Measurements from ENCODE around the gene SH3YL1. TPM values are rescaled to one million over a fixed set of nuclear protein-coding genes. Genes with fewer than 3 reads are reported as not detected.

The SH3YL1 gene
- total and polyA plus RNA-seq, 2 donors from 2014 or later = 57.3 to 111 TPM

- peaks cover 0 to 9% (median 7%) of the 10 kb centered on the region in 3 donors for H3K4me1 ChIP-seq (ENCODE audit: control insufficient read depth in 2 of 3, insufficient read depth in 2 of 3, low read depth in 1 of 3, low read length in 3 of 3)
- no peak overlapping the region for H3K9ac ChIP-seq (ENCODE audit: low read length in 3 of 3)
- H3K27ac ChIP-seq (ENCODE audit: low read depth in 2 of 2, low read length in 2 of 2) = no peak overlapping the region
- DNase-seq (no peak), FAIRE-seq (no peak)
- intact Hi-C loops (cut with DNase I) = no loop called here
- H3K9me3 ChIP-seq (ENCODE audit: control insufficient read depth in 2 of 3, insufficient read depth in 1 of 3, low read length in 3 of 3) = no peaks in the 10 kb centered on the region
- peaks cover 6 to 15% (median 15%) of the 10 kb centered on the region in 3 donors for H3K36me3 ChIP-seq (ENCODE audit: control insufficient read depth in 2 of 3, insufficient read depth in 3 of 3, low read length in 3 of 3)
- no peak for TF ChIP-seq CTCF (IDR thresholded peaks at IDR 0.05; ENCODE audit: borderline replicate concordance, extremely low read depth, insufficient read depth)
- H3K4me3 ChIP-seq (ENCODE audit: low read length in 3 of 3) = no peak overlapping the region
- H3K27me3 ChIP-seq (ENCODE audit: control insufficient read depth, insufficient read depth, low read length) = peaks cover 6% of the 10 kb centered on the region
Observed at GRCh38 chr2:282371-283263, 18.8 kb upstream of the SH3YL1 start.

- H3K9me3 ChIP-seq (ENCODE audit: control insufficient read depth in 2 of 3, insufficient read depth in 1 of 3, low read length in 3 of 3) = no peaks in the 10 kb centered on the region
- no peak overlapping the region for H3K4me3 ChIP-seq (ENCODE audit: low read length in 3 of 3)
- intact Hi-C loops (cut with DNase I) = no loop called here
- FAIRE-seq (no peak), DNase-seq (no peak)
- H3K36me3 ChIP-seq (ENCODE audit: control insufficient read depth in 2 of 3, insufficient read depth in 3 of 3, low read length in 3 of 3) = peaks cover 6 to 23% (median 18%) of the 10 kb centered on the region in 3 donors
- no peak overlapping the region for H3K9ac ChIP-seq (ENCODE audit: low read length in 3 of 3)
- H3K27me3 ChIP-seq (ENCODE audit: control insufficient read depth, insufficient read depth, low read length) = no peaks in the 10 kb centered on the region
- TF ChIP-seq CTCF (IDR thresholded peaks at IDR 0.05; ENCODE audit: borderline replicate concordance, extremely low read depth, insufficient read depth) = no peak
- peak overlapping the region in 1 of 2 donors; percentile 19 for H3K27ac ChIP-seq (ENCODE audit: low read depth in 2 of 2, low read length in 2 of 2)
- H3K4me1 ChIP-seq (ENCODE audit: control insufficient read depth in 2 of 3, insufficient read depth in 2 of 3, low read depth in 1 of 3, low read length in 3 of 3) = peaks cover 0 to 7% (median 4%) of the 10 kb centered on the region in 3 donors
Observed at GRCh38 chr2:281381-281780, 17.5 kb upstream of the SH3YL1 start.

GRCh38 chr2:280650-281110, 16.8 kb upstream of the SH3YL1 start:
- peak overlapping the region in 1 of 2 donors; percentile 43 for H3K27ac ChIP-seq (ENCODE audit: low read depth in 2 of 2, low read length in 2 of 2)
- intact Hi-C loops (cut with DNase I) = no loop called here

More at GRCh38 chr2:280650-281110, 16.8 kb upstream of the SH3YL1 start:
- no peak for DNase-seq
- H3K36me3 ChIP-seq (ENCODE audit: control insufficient read depth in 2 of 3, insufficient read depth in 3 of 3, low read length in 3 of 3) = peaks cover 6 to 27% (median 18%) of the 10 kb centered on the region in 3 donors
- TF ChIP-seq CTCF (IDR thresholded peaks at IDR 0.05; ENCODE audit: borderline replicate concordance, extremely low read depth, insufficient read depth) = no peak
- H3K4me3 ChIP-seq (ENCODE audit: low read length in 3 of 3) = no peak overlapping the region
- no peaks in the 10 kb centered on the region for H3K9me3 ChIP-seq (ENCODE audit: control insufficient read depth in 2 of 3, insufficient read depth in 1 of 3, low read length in 3 of 3)
- no peak for FAIRE-seq
- peaks cover 0 to 7% (median 4%) of the 10 kb centered on the region in 3 donors for H3K4me1 ChIP-seq (ENCODE audit: control insufficient read depth in 2 of 3, insufficient read depth in 2 of 3, low read depth in 1 of 3, low read length in 3 of 3)
- H3K9ac ChIP-seq (ENCODE audit: low read length in 3 of 3) = no peak overlapping the region
- H3K27me3 ChIP-seq (ENCODE audit: control insufficient read depth, insufficient read depth, low read length) = no peaks in the 10 kb centered on the region

Data from kidney (tissue), 14 donors.